Kidney (tissue), 14 donors: Measurements from ENCODE around the gene MYCN. TPM values are rescaled to one million over a fixed set of nuclear protein-coding genes. Genes with fewer than 3 reads are reported as not detected.

Experiments used
- DNase-seq, 5 donors: peaks; one replicate each; pipeline ENCODE4 v3.0.0-alpha.2; 2013 to 2020
- FAIRE-seq: peaks from 2 replicates; lab custom pipeline; 2012; peaks lifted over from hg19 to GRCh38; lab: Jason Lieb, UNC
- H3K27ac ChIP-seq, 2 donors: one replicate each; pipeline ENCODE4 v1.7.0; 2013; ENCODE audit warnings: low read depth in 2 of 2, low read length in 2 of 2, inconsistent platforms in 1 of 2
- H3K27me3 ChIP-seq: one replicate; pipeline ENCODE4 v1.7.1; 2013; ENCODE audit warnings: low read length, inconsistent platforms; ENCODE audit not compliant: control insufficient read depth, insufficient read depth
- H3K36me3 ChIP-seq, 3 donors: one replicate each; pipeline versions ENCODE4 v1.7.0 to v1.7.1; 2013; ENCODE audit warnings: low read length in 3 of 3, control low read depth in 1 of 3, inconsistent platforms in 1 of 3; ENCODE audit not compliant: insufficient read depth in 3 of 3, control insufficient read depth in 2 of 3
- H3K4me1 ChIP-seq, 3 donors: one replicate each; pipeline versions ENCODE4 v1.7.0 to v1.7.1; 2013; ENCODE audit warnings: low read length in 3 of 3, inconsistent platforms in 1 of 3, low read depth in 1 of 3; ENCODE audit not compliant: control insufficient read depth in 2 of 3, insufficient read depth in 2 of 3
- H3K4me3 ChIP-seq, 3 donors: one replicate each; pipeline versions ENCODE4 v1.7.0 to v1.8.1; 2013; ENCODE audit warnings: low read length in 3 of 3, control low read depth in 1 of 3, inconsistent platforms in 1 of 3
- H3K9ac ChIP-seq, 3 donors: one replicate each; pipeline versions ENCODE4 v1.7.0 to v1.7.1; 2013; ENCODE audit warnings: low read length in 3 of 3, control low read depth in 1 of 3, inconsistent platforms in 1 of 3
- H3K9me3 ChIP-seq, 3 donors: one replicate each; pipeline versions ENCODE4 v1.7.0 to v1.7.1; 2013; ENCODE audit warnings: low read length in 3 of 3, control low read depth in 1 of 3, inconsistent platforms in 1 of 3; ENCODE audit not compliant: control insufficient read depth in 2 of 3, insufficient read depth in 1 of 3
- CTCF ChIP-seq: IDR thresholded peaks from 3 replicates; pipeline ENCODE4 v1.5.1; 2012; ENCODE audit warnings: mild to moderate bottlenecking, moderate library complexity, borderline replicate concordance; ENCODE audit not compliant: insufficient read depth; ENCODE audit errors: extremely low read depth
- intact Hi-C: fragments of 100-400 bp; cut with DNase I; formaldehyde crosslinking; loops from one replicate; pipeline ENCODE4 v1.11.1; 2022
- polyA plus RNA-seq: library from polyadenylated mRNA; stranded (reverse); fragments of 350-450 nt; fragmentation: Illumina TruSeq; extraction: RNeasy Lipid Tissue Mini Kit (QIAGEN cat#74804); gene quantifications from one replicate; pipeline ENCODE4 v1.2.3, GENCODE V29; 2014; ENCODE audit warnings: low read depth, low replicate concordance; ENCODE audit not compliant: insufficient read depth
- total RNA-seq: library from RNA; stranded (reverse); fragmentation: NEBNext Ultra II Directional; extraction: Animal tissue kit (Norgen Biotek cat#: 25700); gene quantifications from one replicate; pipeline ENCODE4 v1.2.1, GENCODE V29; 2021
- donor health status: control.
- donor health status: control.
- donor health status: control.
- donor health status: control.
- donor health status: control.
- donor health status: DM: yes; HTN: yes; CAD: no.
- donor health status: Normal renal cell carcinoma (clear cell type).

The MYCN gene
- total and polyA plus RNA-seq, 2 donors from 2014 or later: 1.7 to 2.2 TPM

DNA sequence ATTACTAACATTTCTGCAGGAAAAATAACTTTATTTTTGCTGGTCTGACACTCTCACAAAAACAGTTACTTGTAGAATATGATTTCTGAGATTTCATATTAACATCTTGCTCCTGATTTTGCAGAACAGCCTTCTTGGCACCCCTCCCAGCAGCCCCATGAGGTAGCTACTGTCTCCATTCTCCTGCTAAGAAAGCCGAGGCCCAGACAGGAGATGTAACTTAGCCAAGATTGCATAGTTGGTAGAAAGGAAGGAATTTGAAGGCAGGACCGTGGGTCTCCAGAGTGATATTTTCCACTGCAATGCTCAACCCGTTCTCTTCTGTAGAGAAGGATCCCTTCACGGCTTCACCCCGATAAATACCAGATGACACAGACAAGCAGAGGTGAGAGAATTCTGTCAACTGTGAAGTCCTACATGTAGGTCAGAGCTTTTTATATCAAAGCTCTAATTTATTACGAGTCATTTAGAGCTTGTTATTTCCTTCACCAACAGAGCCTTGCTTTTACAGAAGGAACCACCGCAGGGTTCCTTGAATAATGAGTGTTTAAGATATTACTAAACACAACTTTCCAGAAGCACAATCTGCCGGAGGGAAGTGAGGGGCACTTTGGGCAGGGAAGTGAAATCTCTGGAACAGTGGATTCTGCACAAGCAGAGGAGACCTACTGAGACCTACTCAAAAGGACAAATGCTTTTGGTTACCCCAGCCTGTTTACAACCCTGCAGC, 48.0 kb upstream of the MYCN start:
- no peaks in the 10 kb centered on the region for H3K27me3 ChIP-seq
- no peak for TF ChIP-seq CTCF
- H3K4me3 ChIP-seq: no peak overlapping the region
- H3K4me1 ChIP-seq: peaks cover 2 to 10% (median 4%) of the 10 kb centered on the region in 3 donors
- no peak for FAIRE-seq
- no peaks in the 10 kb centered on the region for H3K36me3 ChIP-seq
- intact Hi-C loops: no loop called here
- H3K9me3 ChIP-seq: no peaks in the 10 kb centered on the region
- H3K27ac ChIP-seq: no peak overlapping the region
- H3K9ac ChIP-seq: no peak overlapping the region
- DNase-seq: peak in 2 of 5 donors; percentile 37 to 68

GRCh38 chr2:15893085-15893484, 47.3 kb upstream of the MYCN start:
- Histone ChIP-seq H3K9me3 (peaks cover 0 to 5% (median 2%) of the 10 kb centered on the region in 3 donors), H3K4me1 (peaks cover 2 to 10% (median 4%) of the 10 kb centered on the region in 3 donors), H3K4me3 (no peak overlapping the region), H3K36me3 (no peaks in the 10 kb centered on the region), H3K27ac (no peak overlapping the region), H3K27me3 (no peaks in the 10 kb centered on the region), H3K9ac (no peak overlapping the region)
- FAIRE-seq: no peak
- no peak for TF ChIP-seq CTCF
- DNase-seq: no peak
- intact Hi-C loops: no loop called here

- H3K27me3 ChIP-seq: no peaks in the 10 kb centered on the region
- H3K27ac ChIP-seq: no peak overlapping the region
- FAIRE-seq (no peak), DNase-seq (peak in 4 of 5 donors; percentile 52 to 70 (median 56))
- H3K4me1 ChIP-seq: peaks cover 2 to 10% (median 4%) of the 10 kb centered on the region in 3 donors
- H3K4me3 ChIP-seq: no peak overlapping the region
- intact Hi-C loops: no loop called here
- no peak overlapping the region for H3K9ac ChIP-seq
- H3K36me3 ChIP-seq: no peaks in the 10 kb centered on the region
- TF ChIP-seq CTCF: no peak
- peaks cover 0 to 5% (median 2%) of the 10 kb centered on the region in 3 donors for H3K9me3 ChIP-seq
Observed at GRCh38 chr2:15893689-15894480, 46.5 kb upstream of the MYCN start.
